Astrocyte (in vitro differentiated cells and primary cell): ENCODE data around the gene ACTG1. TPM values are rescaled to one million over a fixed set of nuclear protein-coding genes. Genes with fewer than 3 reads are reported as not detected.

ENCODE experiments used
- DNase-seq: peaks from one replicate; pipeline ENCODE4 v3.0.0-alpha.2; 2010; ENCODE audit warnings: low read depth
- FAIRE-seq: peaks from 2 replicates; lab custom pipeline; 2011; peaks lifted over from hg19 to GRCh38; lab: Jason Lieb, UNC
- H2AFZ ChIP-seq: 2 replicates; pipeline ENCODE4 v1.6.0; 2012; ENCODE audit warnings: low read depth, low read length, inconsistent platforms
- H3K27ac ChIP-seq: 2 replicates; pipeline ENCODE4 v1.5.1; 2011; ENCODE audit warnings: low read depth, low read length, inconsistent platforms
- H3K27me3 ChIP-seq: 2 replicates; pipeline ENCODE4 v1.6.0; 2011; ENCODE audit warnings: low read length, inconsistent platforms; ENCODE audit not compliant: insufficient read depth
- H3K36me3 ChIP-seq: 2 replicates; pipeline ENCODE4 v1.5.1; 2011; ENCODE audit warnings: low read length, inconsistent platforms; ENCODE audit not compliant: insufficient read depth
- H3K4me1 ChIP-seq: 2 replicates; pipeline ENCODE4 v1.5.1; 2011; ENCODE audit warnings: low read length, inconsistent platforms; ENCODE audit not compliant: insufficient read depth
- H3K4me2 ChIP-seq: 2 replicates; pipeline ENCODE4 v1.6.0; 2012; ENCODE audit warnings: low read length, inconsistent platforms
- H3K4me3 ChIP-seq: 2 replicates; pipeline ENCODE4 v1.5.1; 2011; ENCODE audit warnings: low read depth, mild to moderate bottlenecking, low read length, inconsistent platforms; ENCODE audit not compliant: insufficient read depth
- H3K79me2 ChIP-seq: 2 replicates; pipeline ENCODE4 v1.6.0; 2012; ENCODE audit warnings: mild to moderate bottlenecking, low read length, inconsistent platforms; ENCODE audit not compliant: insufficient read depth
- H3K9ac ChIP-seq: 2 replicates; pipeline ENCODE4 v1.6.0; 2012; ENCODE audit warnings: mild to moderate bottlenecking, low read length, inconsistent platforms
- H3K9me3 ChIP-seq: 2 replicates; pipeline ENCODE4 v1.5.1; 2012; ENCODE audit warnings: low read depth, mild to moderate bottlenecking, low read length, inconsistent platforms; ENCODE audit not compliant: insufficient read depth
- H4K20me1 ChIP-seq: 2 replicates; pipeline ENCODE4 v1.6.0; 2012; ENCODE audit warnings: low read length, inconsistent platforms; ENCODE audit not compliant: insufficient read depth
- H3K27ac Mint-ChIP-seq: one replicate; pipeline ENCODE4 v1.8.0; 2021; ENCODE audit warnings: mild to moderate bottlenecking, mixed read lengths; ENCODE audit not compliant: unreplicated experiment
- H3K27me3 Mint-ChIP-seq: one replicate; pipeline ENCODE4 v1.8.0; 2021; ENCODE audit warnings: low read depth, mixed read lengths; ENCODE audit not compliant: unreplicated experiment
- H3K36me3 Mint-ChIP-seq: one replicate; pipeline ENCODE4 v1.8.0; 2021; ENCODE audit warnings: low read depth, mixed read lengths; ENCODE audit not compliant: unreplicated experiment
- H3K4me1 Mint-ChIP-seq: one replicate; pipeline ENCODE4 v1.8.0; 2021; ENCODE audit warnings: low read depth, mixed read lengths; ENCODE audit not compliant: unreplicated experiment
- H3K4me3 Mint-ChIP-seq: one replicate; pipeline ENCODE4 v1.8.0; 2021; ENCODE audit warnings: mild to moderate bottlenecking, moderate library complexity, mixed read lengths; ENCODE audit not compliant: unreplicated experiment
- H3K9me3 Mint-ChIP-seq: one replicate; pipeline ENCODE4 v1.8.0; 2021; ENCODE audit warnings: mild to moderate bottlenecking, mixed read lengths; ENCODE audit not compliant: unreplicated experiment
- EZH2 ChIP-seq: IDR thresholded peaks from 2 replicates; pipeline ENCODE4 v1.6.1; 2012; ENCODE audit warnings: mild to moderate bottlenecking, low read length, inconsistent platforms; ENCODE audit not compliant: insufficient read depth
- total RNA-seq: library from RNA; stranded (reverse); gene quantifications from 2 replicates; pipeline ENCODE4 v1.2.1, GENCODE V29; 2021
- TF ChIP-seq, protein P1 (sequence below): IDR thresholded peaks from 2 replicates; pipeline ENCODE4 v1.5.1; 2011; ENCODE audit warnings: low read depth, mild to moderate bottlenecking, inconsistent platforms, low read length, moderate library complexity; ENCODE audit not compliant: insufficient read depth

The ACTG1 gene
- total RNA-seq, 1 donor from 2014 or later, result 7,369 TPM

GRCh38 chr17:81556175-81556691 is 43.6 kb upstream of the ACTG1 start:
- no peaks in the 10 kb centered on the region for H3K9me3 Mint-ChIP-seq
- H4K20me1 ChIP-seq, result peaks cover 27% of the 10 kb centered on the region
- H3K27me3 Mint-ChIP-seq, result no peaks in the 10 kb centered on the region
- H2AFZ ChIP-seq, result no peak overlapping the region
- H3K9ac ChIP-seq, result peak overlapping the region; percentile 3
- no peak overlapping the region for H3K27ac ChIP-seq
- H3K36me3 ChIP-seq, result peaks cover 20% of the 10 kb centered on the region
- DNase-seq (no peak), FAIRE-seq (no peak)
- H3K9me3 ChIP-seq, result no peaks in the 10 kb centered on the region
- peaks cover 18% of the 10 kb centered on the region for H3K36me3 Mint-ChIP-seq
- H3K79me2 ChIP-seq, result peaks cover 39% of the 10 kb centered on the region
- peaks cover 53% of the 10 kb centered on the region for H3K4me1 ChIP-seq
- H3K4me1 Mint-ChIP-seq, result peaks cover 44% of the 10 kb centered on the region
- H3K4me3 Mint-ChIP-seq, result peak overlapping the region; percentile 68
- peak overlapping the region; percentile 50 for H3K4me2 ChIP-seq
- TF ChIP-seq, protein P1, sequence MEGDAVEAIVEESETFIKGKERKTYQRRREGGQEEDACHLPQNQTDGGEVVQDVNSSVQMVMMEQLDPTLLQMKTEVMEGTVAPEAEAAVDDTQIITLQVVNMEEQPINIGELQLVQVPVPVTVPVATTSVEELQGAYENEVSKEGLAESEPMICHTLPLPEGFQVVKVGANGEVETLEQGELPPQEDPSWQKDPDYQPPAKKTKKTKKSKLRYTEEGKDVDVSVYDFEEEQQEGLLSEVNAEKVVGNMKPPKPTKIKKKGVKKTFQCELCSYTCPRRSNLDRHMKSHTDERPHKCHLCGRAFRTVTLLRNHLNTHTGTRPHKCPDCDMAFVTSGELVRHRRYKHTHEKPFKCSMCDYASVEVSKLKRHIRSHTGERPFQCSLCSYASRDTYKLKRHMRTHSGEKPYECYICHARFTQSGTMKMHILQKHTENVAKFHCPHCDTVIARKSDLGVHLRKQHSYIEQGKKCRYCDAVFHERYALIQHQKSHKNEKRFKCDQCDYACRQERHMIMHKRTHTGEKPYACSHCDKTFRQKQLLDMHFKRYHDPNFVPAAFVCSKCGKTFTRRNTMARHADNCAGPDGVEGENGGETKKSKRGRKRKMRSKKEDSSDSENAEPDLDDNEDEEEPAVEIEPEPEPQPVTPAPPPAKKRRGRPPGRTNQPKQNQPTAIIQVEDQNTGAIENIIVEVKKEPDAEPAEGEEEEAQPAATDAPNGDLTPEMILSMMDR, result no peak
- no peak for TF ChIP-seq EZH2
- H3K27me3 ChIP-seq, result no peaks in the 10 kb centered on the region
- H3K27ac Mint-ChIP-seq, result peak overlapping the region; percentile 66
- no peak overlapping the region for H3K4me3 ChIP-seq

DNA sequence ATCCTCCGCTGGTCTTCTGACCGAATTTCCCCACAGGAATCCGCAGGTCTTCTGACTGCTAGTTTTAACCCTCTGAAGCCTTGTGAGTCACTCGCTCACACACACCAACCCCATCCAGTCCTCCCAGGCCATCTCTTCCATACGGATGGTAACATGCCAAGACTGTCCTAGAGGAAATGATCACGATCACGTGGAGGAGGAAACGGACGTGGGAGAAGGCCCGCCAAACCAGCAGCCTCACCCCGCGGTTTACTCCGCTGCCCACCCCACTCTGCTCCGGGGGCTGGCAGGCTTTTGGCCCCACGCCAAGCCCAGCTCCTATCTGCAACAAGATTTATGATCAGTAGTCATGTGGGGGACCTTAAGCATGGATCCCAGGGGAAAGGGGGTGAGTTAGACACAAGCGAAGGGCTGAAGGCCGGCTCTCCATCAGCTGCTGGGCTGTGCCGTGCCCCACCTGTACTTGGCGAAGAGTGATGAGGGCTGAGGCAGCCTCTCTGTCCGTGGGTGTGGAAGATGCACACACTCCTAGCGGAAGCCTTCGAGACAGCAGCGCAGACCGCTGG is 41.1 kb upstream of the ACTG1 start:
- H3K9me3 ChIP-seq, result no peaks in the 10 kb centered on the region
- TF ChIP-seq, protein P1, result no peak
- TF ChIP-seq EZH2, result no peak
- peaks cover 55% of the 10 kb centered on the region for H3K79me2 ChIP-seq
- peaks cover 15% of the 10 kb centered on the region for H3K36me3 ChIP-seq
- Mint-ChIP-seq H3K4me3 (peak overlapping the region; percentile 85), H3K27ac (peak overlapping the region; percentile 94), H3K9me3 (no peaks in the 10 kb centered on the region), H3K36me3 (peaks cover 22% of the 10 kb centered on the region), H3K4me1 (peaks cover 46% of the 10 kb centered on the region), H3K27me3 (no peaks in the 10 kb centered on the region)
- peak overlapping the region; percentile 69 for H3K27ac ChIP-seq
- peak overlapping the region; percentile 98 for H3K4me2 ChIP-seq
- H3K27me3 ChIP-seq, result no peaks in the 10 kb centered on the region
- no peak overlapping the region for H2AFZ ChIP-seq
- peaks cover 51% of the 10 kb centered on the region for H4K20me1 ChIP-seq
- no peak for FAIRE-seq
- peak overlapping the region; percentile 89 for H3K9ac ChIP-seq
- DNase-seq, result peak; percentile 97
- peaks cover 48% of the 10 kb centered on the region for H3K4me1 ChIP-seq
- H3K4me3 ChIP-seq, result peak overlapping the region; percentile 81

DNA sequence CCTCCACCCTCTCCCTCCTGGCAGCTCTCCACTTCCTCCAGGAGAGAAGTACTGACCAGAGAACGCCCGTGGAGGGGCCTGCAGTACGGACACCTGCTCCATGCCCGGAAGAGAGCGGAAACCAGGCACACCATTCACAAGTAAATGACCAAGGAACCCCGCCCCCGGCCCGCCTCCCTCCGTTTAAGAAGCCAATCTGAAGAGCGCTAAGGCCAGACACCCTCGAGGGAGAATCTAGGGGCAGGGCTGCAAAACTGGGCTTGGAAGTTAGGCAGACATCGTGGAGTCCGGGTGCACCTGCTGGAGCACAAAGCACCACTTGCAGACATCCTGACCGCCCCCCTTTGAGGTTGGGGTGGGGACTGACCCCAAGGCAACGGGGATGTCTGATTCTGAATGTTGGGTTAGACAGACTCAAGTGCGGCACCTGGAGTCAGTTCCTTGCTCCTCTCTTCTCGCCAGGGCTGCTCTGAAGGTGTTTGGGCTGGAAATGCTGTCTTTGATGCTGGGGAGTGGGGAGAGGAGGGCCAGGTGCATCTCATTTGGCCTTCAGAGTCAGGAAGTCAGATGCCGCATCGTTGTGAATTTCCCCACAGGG is 40.5 kb upstream of the ACTG1 start:
- Histone ChIP-seq H3K27me3 (no peaks in the 10 kb centered on the region), H3K79me2 (peaks cover 58% of the 10 kb centered on the region), H3K9ac (peak overlapping the region; percentile 89), H4K20me1 (peaks cover 53% of the 10 kb centered on the region), H3K4me1 (peaks cover 48% of the 10 kb centered on the region), H3K36me3 (peaks cover 15% of the 10 kb centered on the region), H2AFZ (peak overlapping the region; percentile 67), H3K4me2 (peak overlapping the region; percentile 98), H3K9me3 (no peaks in the 10 kb centered on the region), H3K27ac (peak overlapping the region; percentile 69), H3K4me3 (peak overlapping the region; percentile 81)
- H3K27ac Mint-ChIP-seq, result peak overlapping the region; percentile 94
- TF ChIP-seq, protein P1, result no peak
- TF ChIP-seq EZH2, result no peak
- FAIRE-seq (no peak), DNase-seq (peak; percentile 67)
- peaks cover 45% of the 10 kb centered on the region for H3K4me1 Mint-ChIP-seq
- H3K4me3 Mint-ChIP-seq, result peak overlapping the region; percentile 85
- H3K27me3 Mint-ChIP-seq, result no peaks in the 10 kb centered on the region
- no peaks in the 10 kb centered on the region for H3K9me3 Mint-ChIP-seq
- peaks cover 21% of the 10 kb centered on the region for H3K36me3 Mint-ChIP-seq
